Measurements from ENCODE around the gene BICDL2. TPM values are rescaled to one million over a fixed set of nuclear protein-coding genes. Genes with fewer than 3 reads are reported as not detected.
A peak's percentile ranks its signal among the peaks of the same experiment; 100 is the strongest.

The BICDL2 gene
- total and polyA plus RNA-seq, 9 of the 15 experiments (the other 6 are each of a cell fraction or from before 2014, with no cell fraction given), result 0.09 to 0.28 (median 0.09) TPM; not detected in 6

GRCh38 chr16:2983706-2984136 lies 53.0 kb downstream of the BICDL2 start (continued):
- TF ChIP-seq, protein P1, sequence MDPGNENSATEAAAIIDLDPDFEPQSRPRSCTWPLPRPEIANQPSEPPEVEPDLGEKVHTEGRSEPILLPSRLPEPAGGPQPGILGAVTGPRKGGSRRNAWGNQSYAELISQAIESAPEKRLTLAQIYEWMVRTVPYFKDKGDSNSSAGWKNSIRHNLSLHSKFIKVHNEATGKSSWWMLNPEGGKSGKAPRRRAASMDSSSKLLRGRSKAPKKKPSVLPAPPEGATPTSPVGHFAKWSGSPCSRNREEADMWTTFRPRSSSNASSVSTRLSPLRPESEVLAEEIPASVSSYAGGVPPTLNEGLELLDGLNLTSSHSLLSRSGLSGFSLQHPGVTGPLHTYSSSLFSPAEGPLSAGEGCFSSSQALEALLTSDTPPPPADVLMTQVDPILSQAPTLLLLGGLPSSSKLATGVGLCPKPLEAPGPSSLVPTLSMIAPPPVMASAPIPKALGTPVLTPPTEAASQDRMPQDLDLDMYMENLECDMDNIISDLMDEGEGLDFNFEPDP (CRISPR knock-in tag; IDR thresholded peaks at IDR 0.05), result no peak
- TF ChIP-seq ZNF77 (CRISPR knock-in tag; IDR thresholded peaks at IDR 0.05) (no peak), BACH1 (tag; IDR thresholded peaks at IDR 0.05) (no peak), CBX1 (IDR thresholded peaks at IDR 0.05; ENCODE audit: low read depth) (peak; percentile 29; the same call in 1 of the 2 replicates), HOMEZ (CRISPR knock-in tag; IDR thresholded peaks at IDR 0.05) (no peak), SMAD3 (CRISPR knock-in tag; conservative IDR thresholded peaks at IDR 0.05) (no peak), KDM4B (IDR thresholded peaks at IDR 0.05; ENCODE audit: borderline replicate concordance in 2 of 2, low read depth in 1 of 2) (no peak), GABPB1 (CRISPR knock-in tag; IDR thresholded peaks at IDR 0.05) (0 out of 2 replicates have a peak, but pooled peaks have one; percentile 33), ZBED1 (IDR thresholded peaks at IDR 0.05) (0 out of 2 replicates have a peak, but pooled peaks have one; percentile 32), HOXB6 (CRISPR knock-in tag; IDR thresholded peaks at IDR 0.05; ENCODE audit: borderline replicate concordance) (no peak), MXI1 (IDR thresholded peaks at IDR 0.05; ENCODE audit: low read depth, low read length) (no peak), FOXP4 (CRISPR knock-in tag; IDR thresholded peaks at IDR 0.05; ENCODE audit: borderline replicate concordance) (no peak), ZNF311 (CRISPR knock-in tag; IDR thresholded peaks at IDR 0.05) (no peak)
- TF ChIP-seq, protein P2, sequence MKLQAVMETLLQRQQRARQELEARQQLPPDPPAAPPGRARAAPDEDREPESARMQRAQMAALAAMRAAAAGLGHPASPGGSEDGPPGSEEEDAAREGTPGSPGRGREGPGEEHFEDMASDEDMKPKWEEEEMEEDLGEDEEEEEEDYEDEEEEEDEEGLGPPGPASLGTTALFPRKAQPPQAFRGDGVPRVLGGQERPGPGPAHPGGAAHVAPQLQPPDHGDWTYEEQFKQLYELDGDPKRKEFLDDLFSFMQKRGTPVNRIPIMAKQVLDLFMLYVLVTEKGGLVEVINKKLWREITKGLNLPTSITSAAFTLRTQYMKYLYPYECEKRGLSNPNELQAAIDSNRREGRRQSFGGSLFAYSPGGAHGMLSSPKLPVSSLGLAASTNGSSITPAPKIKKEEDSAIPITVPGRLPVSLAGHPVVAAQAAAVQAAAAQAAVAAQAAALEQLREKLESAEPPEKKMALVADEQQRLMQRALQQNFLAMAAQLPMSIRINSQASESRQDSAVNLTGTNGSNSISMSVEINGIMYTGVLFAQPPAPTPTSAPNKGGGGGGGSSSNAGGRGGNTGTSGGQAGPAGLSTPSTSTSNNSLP (IDR thresholded peaks at IDR 0.05; ENCODE audit: borderline replicate concordance, low read depth, low read length), result no peak
- TF ChIP-seq, protein P3, sequence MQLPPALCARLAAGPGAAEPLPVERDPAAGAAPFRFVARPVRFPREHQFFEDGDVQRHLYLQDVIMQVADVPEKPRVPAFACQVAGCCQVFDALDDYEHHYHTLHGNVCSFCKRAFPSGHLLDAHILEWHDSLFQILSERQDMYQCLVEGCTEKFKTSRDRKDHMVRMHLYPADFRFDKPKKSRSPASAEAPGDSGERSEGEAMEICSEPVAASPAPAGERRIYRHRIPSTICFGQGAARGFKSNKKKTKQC (CRISPR knock-in tag; IDR thresholded peaks at IDR 0.05), result peak; percentile 64; the same call in 1 of the 2 replicates
- TF ChIP-seq, protein P4, sequence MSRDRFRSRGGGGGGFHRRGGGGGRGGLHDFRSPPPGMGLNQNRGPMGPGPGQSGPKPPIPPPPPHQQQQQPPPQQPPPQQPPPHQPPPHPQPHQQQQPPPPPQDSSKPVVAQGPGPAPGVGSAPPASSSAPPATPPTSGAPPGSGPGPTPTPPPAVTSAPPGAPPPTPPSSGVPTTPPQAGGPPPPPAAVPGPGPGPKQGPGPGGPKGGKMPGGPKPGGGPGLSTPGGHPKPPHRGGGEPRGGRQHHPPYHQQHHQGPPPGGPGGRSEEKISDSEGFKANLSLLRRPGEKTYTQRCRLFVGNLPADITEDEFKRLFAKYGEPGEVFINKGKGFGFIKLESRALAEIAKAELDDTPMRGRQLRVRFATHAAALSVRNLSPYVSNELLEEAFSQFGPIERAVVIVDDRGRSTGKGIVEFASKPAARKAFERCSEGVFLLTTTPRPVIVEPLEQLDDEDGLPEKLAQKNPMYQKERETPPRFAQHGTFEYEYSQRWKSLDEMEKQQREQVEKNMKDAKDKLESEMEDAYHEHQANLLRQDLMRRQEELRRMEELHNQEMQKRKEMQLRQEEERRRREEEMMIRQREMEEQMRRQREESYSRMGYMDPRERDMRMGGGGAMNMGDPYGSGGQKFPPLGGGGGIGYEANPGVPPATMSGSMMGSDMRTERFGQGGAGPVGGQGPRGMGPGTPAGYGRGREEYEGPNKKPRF (IDR thresholded peaks at IDR 0.05; ENCODE audit: low read depth, low read length), result no peak
- TF ChIP-seq, protein P5, sequence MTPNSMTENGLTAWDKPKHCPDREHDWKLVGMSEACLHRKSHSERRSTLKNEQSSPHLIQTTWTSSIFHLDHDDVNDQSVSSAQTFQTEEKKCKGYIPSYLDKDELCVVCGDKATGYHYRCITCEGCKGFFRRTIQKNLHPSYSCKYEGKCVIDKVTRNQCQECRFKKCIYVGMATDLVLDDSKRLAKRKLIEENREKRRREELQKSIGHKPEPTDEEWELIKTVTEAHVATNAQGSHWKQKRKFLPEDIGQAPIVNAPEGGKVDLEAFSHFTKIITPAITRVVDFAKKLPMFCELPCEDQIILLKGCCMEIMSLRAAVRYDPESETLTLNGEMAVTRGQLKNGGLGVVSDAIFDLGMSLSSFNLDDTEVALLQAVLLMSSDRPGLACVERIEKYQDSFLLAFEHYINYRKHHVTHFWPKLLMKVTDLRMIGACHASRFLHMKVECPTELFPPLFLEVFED (CRISPR knock-in tag; conservative IDR thresholded peaks at IDR 0.05), result no peak

Data from K562 (cell line).